Panc1 (cell line): Measurements from ENCODE around the gene RNU6-7. TPM values are rescaled to one million over a fixed set of nuclear protein-coding genes. Genes with fewer than 3 reads are reported as not detected.

Experiments used
- ATAC-seq: fragments of 200-7000 bp; cut with Tn5 transposase; 2 replicates; pipeline ENCODE4 v1.9.1; 2020; ENCODE audit warnings: mild to moderate bottlenecking, moderate library complexity
- BruUV-seq: library from RNA; stranded (reverse); fragments of 400-500 nt; replicated peaks from 2 replicates; lab custom pipeline; 2021; lab: Mats Ljungman, UMichigan
- CTCF ChIA-PET: fragments of 300-600 bp; sonication (Branson Sonifier 250); formaldehyde crosslinking; loops from one replicate; lab custom pipeline; 2022; ENCODE audit warnings: antibody characterized with exemption; lab: Charles Lee
- POLR2A ChIA-PET: fragments of 300-600 bp; sonication (Branson Sonifier 250); formaldehyde crosslinking; loops from one replicate; lab custom pipeline; 2022; ENCODE audit warnings: antibody characterized with exemption; lab: Charles Lee
- DNase-seq: peaks from one replicate; pipeline ENCODE4 v3.0.0-alpha.2; 2010; ENCODE audit warnings: low read depth, low spot score
- H3K27ac ChIP-seq: 2 replicates; pipeline ENCODE4 v1.5.1; 2011; ENCODE audit warnings: mild to moderate bottlenecking, low read length, inconsistent platforms
- H3K27me3 ChIP-seq: fragments of 200-500 bp; sonication (Bioruptor generic); 2 replicates; pipeline ENCODE4 v1.6.0; 2014; ENCODE audit warnings: low read length, inconsistent platforms; ENCODE audit not compliant: control insufficient read depth, insufficient read depth
- H3K36me3 ChIP-seq: fragments of 200-500 bp; sonication (Bioruptor generic); 2 replicates; pipeline ENCODE4 v1.5.1; 2014; ENCODE audit warnings: inconsistent platforms, mild to moderate bottlenecking, low read length, moderate library complexity; ENCODE audit not compliant: control insufficient read depth, insufficient read depth
- H3K4me1 ChIP-seq: 2 replicates; pipeline ENCODE4 v1.5.1; 2011; ENCODE audit warnings: inconsistent platforms, mild to moderate bottlenecking, low read length, moderate library complexity; ENCODE audit not compliant: control insufficient read depth, insufficient read depth
- H3K4me3 ChIP-seq, 2 experiments: 2 replicates each; pipeline ENCODE4 v1.5.1; 2011 to 2012; ENCODE audit warnings: low read depth in 2 of 2, low read length in 2 of 2, mild to moderate bottlenecking in 2 of 2, inconsistent platforms in 1 of 2, moderate library complexity in 1 of 2
- H3K9me3 ChIP-seq: fragments of 200-500 bp; sonication (Bioruptor generic); 2 replicates; pipeline ENCODE4 v1.5.1; 2014; ENCODE audit warnings: low read depth, mild to moderate bottlenecking, inconsistent platforms, low read length, moderate library complexity; ENCODE audit not compliant: control insufficient read depth, insufficient read depth
- CTCF ChIP-seq: fragments of 450-650 bp; IDR thresholded peaks from 2 replicates; pipeline ENCODE4 v1.5.1; 2017; ENCODE audit warnings: mild to moderate bottlenecking
- POLR2AphosphoS5 ChIP-seq: IDR thresholded peaks from 2 replicates; pipeline ENCODE4 v1.6.1; 2012; ENCODE audit warnings: mild to moderate bottlenecking, low read depth, low read length, moderate library complexity
- REST ChIP-seq, 2 experiments: IDR thresholded peaks; 2 replicates each; pipeline ENCODE4 v1.6.1; 2011 to 2012; ENCODE audit warnings: low read depth in 2 of 2, control low read depth in 1 of 2, low read length in 1 of 2, mild to moderate bottlenecking in 1 of 2, moderate library complexity in 1 of 2; ENCODE audit not compliant: insufficient read depth in 1 of 2
- SIN3A ChIP-seq: IDR thresholded peaks from 2 replicates; pipeline ENCODE4 v1.6.1; 2012; ENCODE audit warnings: low read depth, mild to moderate bottlenecking, low read length, moderate library complexity, borderline replicate concordance; ENCODE audit not compliant: insufficient read depth
- TCF7L2 ChIP-seq: IDR thresholded peaks from 2 replicates; pipeline ENCODE4 v1.6.1; 2011; ENCODE audit warnings: mild to moderate bottlenecking, low read depth, low read length, inconsistent platforms
- in situ Hi-C: cut with HindIII; loops from 2 replicates; pipeline ENCODE4 v1.10.0; 2016; ENCODE audit warnings: low sequenced_read_pairs, low pct_unique_long_range_greater_than_20kb
- intact Hi-C: fragments of 100-400 bp; cut with micrococcal nuclease; formaldehyde crosslinking; loops from one replicate; pipeline ENCODE4 v1.10.0; 2022; ENCODE audit not compliant: unreplicated experiment
- total RNA-seq: library from RNA; stranded (reverse); gene quantifications from one replicate; pipeline ENCODE4 v1.2.1, GENCODE V29; 2021; ENCODE audit not compliant: unreplicated experiment

Gene RNU6-7
- total RNA-seq, 1 experiment from 2014 or later: not detected

GRCh38 chr14:32224737-32225377 is 23.0 kb downstream of the RNU6-7 start:
- TF ChIP-seq SIN3A (no peak), REST (IDR thresholded peaks at IDR 0.05; ENCODE audit: insufficient read depth in 1 of 2, low read depth in 2 of 2, low read length in 1 of 2) (no peak), POLR2AphosphoS5 (no peak), CTCF (no peak), TCF7L2 (no peak)
- Histone ChIP-seq H3K27ac (no peak overlapping the region), H3K36me3 (no peaks in the 10 kb centered on the region), H3K4me3 (no peak overlapping the region), H3K27me3 (no peaks in the 10 kb centered on the region), H3K9me3 (no peaks in the 10 kb centered on the region), H3K4me1 (no peaks in the 10 kb centered on the region)
- intact Hi-C loops (no loop called here), in situ Hi-C loops (no loop called here)
- DNase-seq (no peak), ATAC-seq (peak; percentile 83; the same call in 1 of the 2 replicates)
- ChIA-PET CTCF (no interaction called here), POLR2A (no interaction called here)
- BruUV-seq: no TSS peak

GRCh38 chr14:32225378-32225920 is 23.6 kb downstream of the RNU6-7 start:
- Histone ChIP-seq H3K27me3 (no peaks in the 10 kb centered on the region), H3K4me3 (no peak overlapping the region), H3K9me3 (no peaks in the 10 kb centered on the region), H3K36me3 (no peaks in the 10 kb centered on the region), H3K4me1 (no peaks in the 10 kb centered on the region), H3K27ac (no peak overlapping the region)
- in situ Hi-C loops: no loop called here
- ChIA-PET CTCF (no interaction called here), POLR2A (no interaction called here)
- no peak for DNase-seq
- TF ChIP-seq REST (IDR thresholded peaks at IDR 0.05; ENCODE audit: insufficient read depth in 1 of 2, low read depth in 2 of 2, low read length in 1 of 2) (no peak), CTCF (no peak), SIN3A (no peak), TCF7L2 (no peak), POLR2AphosphoS5 (no peak)
- BruUV-seq: no TSS peak
- intact Hi-C loops: no loop called here
- ATAC-seq: no peak
